Thoracic aorta (tissue), 2 donors: ENCODE measurements around the gene ADCY5. TPM values are rescaled to one million over a fixed set of nuclear protein-coding genes. Genes with fewer than 3 reads are reported as not detected.

Source experiments
- ATAC-seq: fragments of 150-250 bp; one replicate; pipeline ENCODE4 v1.8.0; 2017; ENCODE audit warnings: low read depth; ENCODE audit not compliant: insufficient number of reproducible peaks, low FRiP score
- DNase-seq: peaks from one replicate; pipeline ENCODE4 v3.0.0-alpha.2; 2020; ENCODE audit warnings: low spot score
- H3K27ac ChIP-seq, 2 donors: fragments of 200-600 bp; sonication (generic); 1 replicate in 1 of 2; 2 replicates in 1 of 2; pipeline ENCODE4 v1.5.1; 2016; ENCODE audit warnings: mild to moderate bottlenecking in 2 of 2, moderate library complexity in 2 of 2
- H3K27me3 ChIP-seq: fragments of 200-600 bp; sonication (generic); replicated peaks from 2 replicates; pipeline ENCODE4 v1.6.0; 2016; ENCODE audit warnings: mild to moderate bottlenecking; ENCODE audit not compliant: insufficient read depth
- H3K36me3 ChIP-seq: fragments of 200-600 bp; sonication (generic); one replicate; pipeline ENCODE4 v1.5.1; 2016
- H3K4me1 ChIP-seq, 2 donors: fragments of 200-600 bp; sonication (generic); 1 replicate in 1 of 2; 2 replicates in 1 of 2; pipeline versions ENCODE4 v1.5.1 to v1.6.0; 2016; ENCODE audit warnings: low read depth in 2 of 2, mild to moderate bottlenecking in 1 of 2; ENCODE audit not compliant: control insufficient read depth in 1 of 2
- H3K4me3 ChIP-seq: fragments of 200-600 bp; sonication (generic); 2 replicates; pipeline ENCODE4 v1.5.1; 2016; ENCODE audit warnings: mild to moderate bottlenecking
- H3K9me3 ChIP-seq: fragments of 200-600 bp; sonication (generic); 2 replicates; pipeline ENCODE4 v1.5.1; 2016
- total RNA-seq, 2 donors: library from RNA; depleted of rRNA; stranded (reverse); fragments of >200 nt; gene quantifications; one replicate each; pipeline versions ENCODE4 v1.1.0 to v1.2.3, GENCODE V29; 2016
- TF ChIP-seq, protein P1 (sequence below): fragments of 200-600 bp; sonication (generic); IDR thresholded peaks from one replicate; pipeline ENCODE4 v1.5.1; 2019; ENCODE audit warnings: antibody characterized with exemption

ADCY5 gene
- total RNA-seq, 2 donors from 2014 or later: 104 to 123 TPM

DNA sequence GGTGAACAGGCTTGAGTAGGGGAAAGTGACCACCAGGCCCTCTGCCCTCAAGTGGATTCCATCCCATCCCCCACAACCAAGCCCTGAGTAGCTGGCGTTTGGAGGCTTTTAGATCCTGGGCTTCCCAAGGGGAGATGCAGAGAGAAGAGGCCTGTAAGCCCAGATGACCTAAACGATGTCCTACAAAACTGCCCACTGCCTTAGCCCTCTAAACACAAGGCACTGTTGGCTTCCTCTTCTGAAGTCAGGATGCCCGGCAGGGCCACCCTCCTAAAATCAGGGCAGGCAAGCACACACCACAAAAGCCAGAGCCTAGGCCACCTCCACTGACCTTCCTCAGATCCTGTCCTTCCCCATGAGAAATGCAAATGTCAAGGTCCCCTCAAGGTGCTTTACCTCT lies 68.6 kb downstream of the ADCY5 start:
- TF ChIP-seq, protein P1, sequence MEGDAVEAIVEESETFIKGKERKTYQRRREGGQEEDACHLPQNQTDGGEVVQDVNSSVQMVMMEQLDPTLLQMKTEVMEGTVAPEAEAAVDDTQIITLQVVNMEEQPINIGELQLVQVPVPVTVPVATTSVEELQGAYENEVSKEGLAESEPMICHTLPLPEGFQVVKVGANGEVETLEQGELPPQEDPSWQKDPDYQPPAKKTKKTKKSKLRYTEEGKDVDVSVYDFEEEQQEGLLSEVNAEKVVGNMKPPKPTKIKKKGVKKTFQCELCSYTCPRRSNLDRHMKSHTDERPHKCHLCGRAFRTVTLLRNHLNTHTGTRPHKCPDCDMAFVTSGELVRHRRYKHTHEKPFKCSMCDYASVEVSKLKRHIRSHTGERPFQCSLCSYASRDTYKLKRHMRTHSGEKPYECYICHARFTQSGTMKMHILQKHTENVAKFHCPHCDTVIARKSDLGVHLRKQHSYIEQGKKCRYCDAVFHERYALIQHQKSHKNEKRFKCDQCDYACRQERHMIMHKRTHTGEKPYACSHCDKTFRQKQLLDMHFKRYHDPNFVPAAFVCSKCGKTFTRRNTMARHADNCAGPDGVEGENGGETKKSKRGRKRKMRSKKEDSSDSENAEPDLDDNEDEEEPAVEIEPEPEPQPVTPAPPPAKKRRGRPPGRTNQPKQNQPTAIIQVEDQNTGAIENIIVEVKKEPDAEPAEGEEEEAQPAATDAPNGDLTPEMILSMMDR: no peak
- ATAC-seq (no peak), DNase-seq (no peak)
- peak overlapping the region; percentile 91 to 95 for H3K27ac ChIP-seq
- peaks cover 30 to 98% of the 10 kb centered on the region in 2 donors for H3K4me1 ChIP-seq
- no peaks in the 10 kb centered on the region for H3K27me3 ChIP-seq
- H3K9me3 ChIP-seq: no peaks in the 10 kb centered on the region
- no peak overlapping the region for H3K4me3 ChIP-seq
- H3K36me3 ChIP-seq: no peaks in the 10 kb centered on the region

DNA sequence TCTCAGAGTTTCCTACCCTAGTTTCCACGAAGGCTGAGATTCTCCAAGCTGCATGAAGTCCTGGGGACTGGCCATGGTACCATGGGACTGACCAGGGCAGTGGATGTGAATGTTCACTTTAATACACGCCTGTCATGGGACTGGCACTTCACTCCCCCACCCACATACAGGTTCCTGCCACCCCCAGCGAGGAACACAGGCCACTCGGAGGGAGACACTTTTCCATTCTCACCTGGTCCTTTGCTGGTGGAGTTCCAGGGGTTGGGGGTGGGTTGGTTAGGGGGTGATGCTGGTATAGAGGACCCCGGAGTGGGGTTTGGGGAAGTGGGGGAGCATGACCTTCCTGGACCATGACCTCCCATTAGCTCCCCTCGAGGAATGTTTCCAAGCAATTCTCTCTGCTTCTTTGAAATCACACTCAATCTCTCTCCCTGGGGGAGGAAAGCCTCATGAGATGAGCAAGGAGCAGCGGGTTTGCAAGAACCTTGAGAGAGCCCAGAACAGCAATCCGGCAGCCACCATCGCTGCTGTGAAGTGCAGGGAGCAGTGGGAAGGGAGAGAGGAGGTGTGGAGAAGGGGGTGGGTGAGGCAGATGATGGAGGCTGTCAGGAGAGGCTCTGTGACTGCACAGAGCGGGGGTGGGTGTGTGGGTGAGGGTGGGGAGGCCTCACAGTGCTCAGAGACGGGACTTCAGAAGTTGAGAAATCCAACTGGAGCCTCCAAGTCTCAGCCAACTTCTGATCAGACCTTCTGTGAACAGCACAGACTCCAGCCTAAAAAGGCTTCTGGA lies 69.7 kb downstream of the ADCY5 start:
- ATAC-seq (no peak), DNase-seq (no peak)
- Histone ChIP-seq H3K4me1 (peaks cover 31 to 98% of the 10 kb centered on the region in 2 donors), H3K4me3 (no peak overlapping the region), H3K36me3 (no peaks in the 10 kb centered on the region), H3K27ac (peak overlapping the region; percentile 91 to 95), H3K27me3 (no peaks in the 10 kb centered on the region), H3K9me3 (no peaks in the 10 kb centered on the region)
- TF ChIP-seq, protein P1: no peak

DNA sequence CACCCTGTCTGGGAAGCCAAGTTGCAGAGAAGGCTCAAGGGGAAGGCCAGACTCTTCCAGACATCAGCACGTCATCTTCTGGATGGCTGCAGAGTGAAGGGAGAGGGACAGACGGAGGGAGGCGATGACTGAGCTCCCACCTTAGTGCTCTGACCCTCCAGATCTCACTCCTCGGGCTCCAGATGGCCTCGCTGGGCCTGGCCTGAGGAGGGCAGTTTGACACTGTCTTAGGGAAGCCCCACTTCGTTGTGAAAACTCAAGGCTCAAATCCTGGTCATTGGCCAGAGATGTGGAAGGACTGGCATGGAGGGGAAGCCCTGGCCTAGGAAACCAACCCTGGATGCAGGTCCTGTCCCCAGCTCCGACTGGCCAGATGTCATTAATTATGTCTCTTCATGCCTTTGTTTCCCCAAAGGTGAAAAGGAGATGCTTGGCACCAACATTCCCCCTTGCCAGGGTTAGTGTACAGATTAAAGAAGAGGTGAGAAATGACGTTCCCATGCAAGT lies 70.4 kb downstream of the ADCY5 start:
- H3K4me1 ChIP-seq: peaks cover 29 to 98% of the 10 kb centered on the region in 2 donors
- H3K27ac ChIP-seq: peak overlapping the region; percentile 91 to 95
- H3K9me3 ChIP-seq: no peaks in the 10 kb centered on the region
- ATAC-seq (no peak), DNase-seq (no peak)
- TF ChIP-seq, protein P1: no peak
- no peak overlapping the region for H3K4me3 ChIP-seq
- no peaks in the 10 kb centered on the region for H3K27me3 ChIP-seq
- no peaks in the 10 kb centered on the region for H3K36me3 ChIP-seq

DNA sequence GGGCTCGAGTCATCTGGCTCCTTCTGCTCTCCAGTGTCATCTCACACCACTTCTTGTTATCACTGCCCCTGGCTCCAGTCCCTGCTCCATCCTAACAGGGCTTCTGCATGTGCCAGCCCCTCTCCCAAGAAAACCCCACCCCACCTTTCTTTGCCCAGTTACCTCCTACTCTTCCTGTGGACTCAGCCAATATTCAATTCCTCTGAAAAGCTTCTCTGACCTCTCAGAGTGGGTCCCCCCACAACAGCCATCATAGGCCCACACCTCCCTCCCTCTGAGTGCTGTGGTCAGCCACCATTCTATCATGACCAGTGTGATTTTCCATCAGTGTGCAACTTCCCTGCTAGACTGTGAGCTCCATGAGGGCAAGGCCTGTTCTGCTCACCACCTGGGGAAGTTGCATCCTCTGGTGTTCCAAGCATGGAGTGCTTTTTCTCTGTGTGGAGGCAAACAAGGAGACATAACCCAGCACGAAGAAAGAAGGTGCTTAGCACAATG lies 71.6 kb downstream of the ADCY5 start:
- Histone ChIP-seq H3K27ac (peak overlapping the region; percentile 77 to 95), H3K4me1 (peaks cover 31 to 98% of the 10 kb centered on the region in 2 donors), H3K36me3 (no peaks in the 10 kb centered on the region), H3K27me3 (no peaks in the 10 kb centered on the region), H3K9me3 (no peaks in the 10 kb centered on the region), H3K4me3 (no peak overlapping the region)
- no peak for DNase-seq
- no peak for ATAC-seq
- TF ChIP-seq, protein P1: no peak

DNA sequence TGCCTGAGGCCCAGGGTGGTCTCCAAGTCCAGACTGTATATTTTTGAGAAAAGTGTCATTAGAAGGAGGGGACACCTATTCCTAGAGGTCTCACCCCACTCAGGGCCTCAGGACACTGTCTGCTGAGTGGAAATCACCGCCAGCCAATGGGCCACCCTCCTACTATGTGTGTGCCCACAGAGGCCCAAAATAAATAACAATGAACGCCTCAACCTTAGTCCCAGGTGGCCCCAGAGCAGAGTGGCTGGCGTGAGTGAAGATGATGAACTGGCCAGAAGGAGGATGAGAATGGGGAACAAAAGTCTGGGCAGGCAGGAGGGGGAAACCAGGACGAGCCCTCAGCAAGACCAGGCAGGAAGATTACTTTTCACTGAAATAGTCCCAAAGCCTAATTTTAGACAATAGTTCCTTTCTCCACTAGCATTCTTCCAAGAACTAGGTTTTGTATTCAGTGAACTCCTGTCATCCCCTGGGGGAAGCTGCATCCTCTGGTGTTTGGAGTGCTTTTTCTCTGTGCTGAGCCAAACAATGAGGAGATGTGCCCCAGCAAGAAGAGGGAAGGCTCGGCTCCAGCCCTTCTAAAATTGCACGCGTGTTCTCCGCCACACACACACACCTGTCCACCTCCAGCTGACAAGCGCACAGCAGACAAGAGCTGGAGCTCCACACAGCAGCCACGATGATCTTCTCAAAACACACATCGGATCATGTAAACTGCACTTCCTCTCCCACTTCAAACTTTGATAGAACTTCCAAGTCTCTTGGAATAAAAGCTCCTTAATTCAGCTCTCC lies 72.2 kb downstream of the ADCY5 start:
- TF ChIP-seq, protein P1: no peak
- Histone ChIP-seq H3K27me3 (no peaks in the 10 kb centered on the region), H3K4me3 (no peak overlapping the region), H3K36me3 (no peaks in the 10 kb centered on the region), H3K9me3 (no peaks in the 10 kb centered on the region), H3K27ac (peak overlapping the region; percentile 77 to 95), H3K4me1 (peaks cover 30 to 100% of the 10 kb centered on the region in 2 donors)
- no peak for DNase-seq
- ATAC-seq: no peak
